HG03442 (cell line): Measurements from ENCODE around the gene CS.

Experiments
- ATAC-seq: cut with Tn5 transposase; IDR thresholded peaks from one replicate; pipeline ENCODE4 v1.9.1; 2021; ENCODE audit warnings: mild to moderate bottlenecking, moderate library complexity; ENCODE audit not compliant: unreplicated experiment

The CS gene

GRCh38 chr12:56221757-56222530 lies 78.2 kb downstream of the CS start, which contains the start of gene RNF41:
RNF41 (minus strand) TSS chr12:56221922; CDS start chr12:56214047, 7,875 bp downstream.
- ATAC-seq: peak; percentile 71
